Measurements from ENCODE around the gene RTTN.

The RTTN gene

DNA sequence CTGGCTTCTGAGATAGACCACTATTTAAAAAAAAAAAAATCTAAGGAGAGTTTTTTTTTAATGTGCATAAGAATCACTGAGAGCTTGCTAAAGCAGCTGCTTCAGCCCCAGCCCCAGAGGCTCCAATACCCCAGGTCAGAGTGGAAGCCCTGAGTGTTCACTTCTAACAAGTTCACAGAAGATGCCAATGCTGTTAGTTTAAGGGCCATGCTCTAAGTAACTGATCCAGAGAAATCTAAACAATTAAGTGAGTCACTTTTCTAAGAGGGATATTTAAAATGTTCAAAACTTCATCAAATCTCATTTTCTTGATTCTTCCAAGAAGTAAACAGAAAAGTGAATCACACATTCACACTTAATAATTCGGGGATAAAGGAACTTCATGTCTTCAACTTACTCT, 131.4 kb downstream of the RTTN start:
- H3K4me2 ChIP-seq (ENCODE audit: insufficient read depth, low read length): no peak overlapping the region
- no peaks in the 10 kb centered on the region for H3K4me1 ChIP-seq (ENCODE audit: insufficient read depth, low read length)
- no peak overlapping the region for H3K9ac ChIP-seq (ENCODE audit: low read depth, low read length)
- no peak overlapping the region for H3K4me3 ChIP-seq (ENCODE audit: low read depth in 1 of 2, low read length in 2 of 2)
- DNase-seq (no peak), ATAC-seq (ENCODE audit: insufficient read depth, low read depth) (no peak)
- no peak overlapping the region for H2AFZ ChIP-seq (ENCODE audit: low read depth, low read length)
- H3K27me3 ChIP-seq (ENCODE audit: insufficient read depth, low read length, poor library complexity): no peaks in the 10 kb centered on the region
- H3K36me3 ChIP-seq (ENCODE audit: insufficient read depth, low read length): peaks cover 38% of the 10 kb centered on the region
- TF ChIP-seq, protein P1, sequence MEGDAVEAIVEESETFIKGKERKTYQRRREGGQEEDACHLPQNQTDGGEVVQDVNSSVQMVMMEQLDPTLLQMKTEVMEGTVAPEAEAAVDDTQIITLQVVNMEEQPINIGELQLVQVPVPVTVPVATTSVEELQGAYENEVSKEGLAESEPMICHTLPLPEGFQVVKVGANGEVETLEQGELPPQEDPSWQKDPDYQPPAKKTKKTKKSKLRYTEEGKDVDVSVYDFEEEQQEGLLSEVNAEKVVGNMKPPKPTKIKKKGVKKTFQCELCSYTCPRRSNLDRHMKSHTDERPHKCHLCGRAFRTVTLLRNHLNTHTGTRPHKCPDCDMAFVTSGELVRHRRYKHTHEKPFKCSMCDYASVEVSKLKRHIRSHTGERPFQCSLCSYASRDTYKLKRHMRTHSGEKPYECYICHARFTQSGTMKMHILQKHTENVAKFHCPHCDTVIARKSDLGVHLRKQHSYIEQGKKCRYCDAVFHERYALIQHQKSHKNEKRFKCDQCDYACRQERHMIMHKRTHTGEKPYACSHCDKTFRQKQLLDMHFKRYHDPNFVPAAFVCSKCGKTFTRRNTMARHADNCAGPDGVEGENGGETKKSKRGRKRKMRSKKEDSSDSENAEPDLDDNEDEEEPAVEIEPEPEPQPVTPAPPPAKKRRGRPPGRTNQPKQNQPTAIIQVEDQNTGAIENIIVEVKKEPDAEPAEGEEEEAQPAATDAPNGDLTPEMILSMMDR (IDR thresholded peaks at IDR 0.05; ENCODE audit: borderline replicate concordance, extremely low read depth, low read length, poor library complexity, severe bottlenecking): no peak
- no peak for TF ChIP-seq EZH2 (IDR thresholded peaks at IDR 0.05; ENCODE audit: borderline replicate concordance, low read depth, low read length, severe bottlenecking)
- H3K79me2 ChIP-seq (ENCODE audit: insufficient read depth, low read length): no peaks in the 10 kb centered on the region
- no peaks in the 10 kb centered on the region for H4K20me1 ChIP-seq (ENCODE audit: insufficient read depth, low read length)
- H3K9me3 ChIP-seq (ENCODE audit: insufficient read depth, low read length, severe bottlenecking): no peaks in the 10 kb centered on the region
- no peak overlapping the region for H3K27ac ChIP-seq (ENCODE audit: low read length)

DNA sequence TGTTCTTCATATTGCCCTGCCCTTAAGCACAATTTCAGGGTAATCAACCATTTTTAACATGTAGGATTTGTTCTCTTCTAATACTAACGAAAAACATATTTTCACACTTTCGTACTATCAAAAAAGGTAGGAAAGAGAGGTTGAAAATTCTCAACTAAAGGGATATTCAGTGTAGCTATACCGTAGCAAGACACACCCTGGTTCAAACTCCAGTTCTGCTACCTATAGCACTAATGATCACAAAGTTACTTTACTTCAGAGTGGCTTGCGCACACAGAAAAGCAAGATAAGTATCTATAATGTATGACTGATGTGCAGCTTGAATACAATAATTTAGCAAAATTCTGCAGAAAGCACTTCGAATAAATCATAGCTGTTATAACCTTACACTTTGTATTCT, 132.1 kb downstream of the RTTN start:
- Histone ChIP-seq H4K20me1 (ENCODE audit: insufficient read depth, low read length) (no peaks in the 10 kb centered on the region), H3K4me2 (ENCODE audit: insufficient read depth, low read length) (no peak overlapping the region), H3K27me3 (ENCODE audit: insufficient read depth, low read length, poor library complexity) (no peaks in the 10 kb centered on the region), H3K36me3 (ENCODE audit: insufficient read depth, low read length) (peaks cover 45% of the 10 kb centered on the region), H3K9me3 (ENCODE audit: insufficient read depth, low read length, severe bottlenecking) (no peaks in the 10 kb centered on the region), H3K4me3 (ENCODE audit: low read depth in 1 of 2, low read length in 2 of 2) (no peak overlapping the region), H2AFZ (ENCODE audit: low read depth, low read length) (no peak overlapping the region), H3K79me2 (ENCODE audit: insufficient read depth, low read length) (no peaks in the 10 kb centered on the region), H3K27ac (ENCODE audit: low read length) (no peak overlapping the region), H3K9ac (ENCODE audit: low read depth, low read length) (no peak overlapping the region), H3K4me1 (ENCODE audit: insufficient read depth, low read length) (no peaks in the 10 kb centered on the region)
- DNase-seq (no peak), ATAC-seq (ENCODE audit: insufficient read depth, low read depth) (no peak)
- TF ChIP-seq, protein P1 (IDR thresholded peaks at IDR 0.05; ENCODE audit: borderline replicate concordance, extremely low read depth, low read length, poor library complexity, severe bottlenecking): no peak
- TF ChIP-seq EZH2 (IDR thresholded peaks at IDR 0.05; ENCODE audit: borderline replicate concordance, low read depth, low read length, severe bottlenecking): no peak

DNA sequence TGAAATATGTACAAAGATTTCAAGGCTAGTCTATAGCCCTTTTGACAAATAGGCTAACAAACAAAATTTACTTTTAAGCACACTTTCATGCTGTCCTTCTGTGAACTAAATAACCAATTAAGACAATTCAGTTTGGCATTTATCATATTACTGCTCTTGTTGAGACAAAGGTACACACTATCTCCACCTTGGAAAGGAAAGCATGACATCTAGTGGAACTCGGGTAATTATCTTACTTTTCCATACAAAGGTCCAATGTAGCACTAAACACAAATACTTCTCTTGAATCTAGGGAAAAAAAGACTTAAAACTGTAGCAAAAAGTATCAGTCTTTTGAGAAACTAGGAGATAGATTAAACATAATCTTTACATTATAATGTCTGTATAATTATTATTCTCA, 132.8 kb downstream of the RTTN start:
- H3K36me3 ChIP-seq (ENCODE audit: insufficient read depth, low read length): peaks cover 50% of the 10 kb centered on the region
- no peaks in the 10 kb centered on the region for H3K79me2 ChIP-seq (ENCODE audit: insufficient read depth, low read length)
- H3K4me3 ChIP-seq (ENCODE audit: low read depth in 1 of 2, low read length in 2 of 2): no peak overlapping the region
- H3K9ac ChIP-seq (ENCODE audit: low read depth, low read length): no peak overlapping the region
- no peaks in the 10 kb centered on the region for H3K4me1 ChIP-seq (ENCODE audit: insufficient read depth, low read length)
- no peaks in the 10 kb centered on the region for H3K27me3 ChIP-seq (ENCODE audit: insufficient read depth, low read length, poor library complexity)
- H4K20me1 ChIP-seq (ENCODE audit: insufficient read depth, low read length): no peaks in the 10 kb centered on the region
- H3K4me2 ChIP-seq (ENCODE audit: insufficient read depth, low read length): no peak overlapping the region
- H3K27ac ChIP-seq (ENCODE audit: low read length): no peak overlapping the region
- no peak for ATAC-seq (ENCODE audit: insufficient read depth, low read depth)
- no peaks in the 10 kb centered on the region for H3K9me3 ChIP-seq (ENCODE audit: insufficient read depth, low read length, severe bottlenecking)
- no peak for DNase-seq
- no peak overlapping the region for H2AFZ ChIP-seq (ENCODE audit: low read depth, low read length)
- TF ChIP-seq, protein P1 (IDR thresholded peaks at IDR 0.05; ENCODE audit: borderline replicate concordance, extremely low read depth, low read length, poor library complexity, severe bottlenecking): peak; percentile 35
- no peak for TF ChIP-seq EZH2 (IDR thresholded peaks at IDR 0.05; ENCODE audit: borderline replicate concordance, low read depth, low read length, severe bottlenecking)

DNA sequence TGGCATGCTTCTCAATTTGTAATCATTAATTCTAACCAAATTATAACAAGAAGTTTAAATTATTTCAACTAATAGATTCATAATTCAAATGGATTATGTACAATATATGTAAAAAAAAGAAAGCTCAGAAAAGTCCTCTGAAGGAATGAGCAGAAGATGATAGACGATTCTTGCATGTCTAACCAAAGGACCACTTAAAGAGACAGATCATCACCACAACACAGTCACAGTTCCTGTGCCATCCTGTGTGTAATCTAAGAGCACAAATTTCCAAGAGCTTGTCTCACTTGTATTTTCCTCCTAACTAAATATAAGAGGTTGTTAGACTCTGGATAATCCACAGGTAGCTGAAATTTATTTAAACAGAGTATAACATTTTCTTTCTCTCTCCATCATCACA, 135.5 kb downstream of the RTTN start:
- ATAC-seq (ENCODE audit: insufficient read depth, low read depth): no peak
- no peaks in the 10 kb centered on the region for H3K27me3 ChIP-seq (ENCODE audit: insufficient read depth, low read length, poor library complexity)

More for the DNA sequence above, 135.5 kb downstream of the RTTN start:
- Histone ChIP-seq H3K36me3 (ENCODE audit: insufficient read depth, low read length) (peaks cover 52% of the 10 kb centered on the region), H3K4me1 (ENCODE audit: insufficient read depth, low read length) (no peaks in the 10 kb centered on the region), H3K79me2 (ENCODE audit: insufficient read depth, low read length) (no peaks in the 10 kb centered on the region), H3K4me3 (ENCODE audit: low read depth in 1 of 2, low read length in 2 of 2) (no peak overlapping the region), H3K4me2 (ENCODE audit: insufficient read depth, low read length) (no peak overlapping the region), H3K9me3 (ENCODE audit: insufficient read depth, low read length, severe bottlenecking) (no peaks in the 10 kb centered on the region), H3K27ac (ENCODE audit: low read length) (no peak overlapping the region), H2AFZ (ENCODE audit: low read depth, low read length) (no peak overlapping the region), H3K9ac (ENCODE audit: low read depth, low read length) (no peak overlapping the region), H4K20me1 (ENCODE audit: insufficient read depth, low read length) (no peaks in the 10 kb centered on the region)
- no peak for TF ChIP-seq EZH2 (IDR thresholded peaks at IDR 0.05; ENCODE audit: borderline replicate concordance, low read depth, low read length, severe bottlenecking)
- TF ChIP-seq, protein P1 (IDR thresholded peaks at IDR 0.05; ENCODE audit: borderline replicate concordance, extremely low read depth, low read length, poor library complexity, severe bottlenecking): no peak
- no peak for DNase-seq
